Upper lobe of left lung (tissue), 6 donors: Measurements from ENCODE around the gene REN. TPM values are rescaled to one million over a fixed set of nuclear protein-coding genes. Genes with fewer than 3 reads are reported as not detected.

Experiments used
- ATAC-seq, 2 donors: fragments of 200-7000 bp; cut with Tn5 transposase; one replicate each; pipeline ENCODE4 v1.9.1; 2022; ENCODE audit warnings: mild to moderate bottlenecking in 2 of 2, moderate library complexity in 2 of 2; ENCODE audit not compliant: low FRiP score in 2 of 2
- DNase-seq, 2 donors: peaks; one replicate each; pipeline ENCODE4 v3.0.0-alpha.2; 2019 to 2020
- H3K27ac ChIP-seq, 4 donors: fragments of 200-600 bp; sonication (generic); one replicate each; pipeline ENCODE4 v1.5.1; 2016 to 2019
- H3K27me3 ChIP-seq, 4 donors: fragments of 200-600 bp; sonication (generic); one replicate each; pipeline ENCODE4 v1.5.1; 2017 to 2019
- H3K36me3 ChIP-seq, 4 donors: fragments of 200-600 bp; sonication (generic); one replicate each; pipeline ENCODE4 v1.5.1; 2016 to 2019
- H3K4me1 ChIP-seq, 4 donors: fragments of 200-600 bp; sonication (generic); one replicate each; pipeline ENCODE4 v1.5.1; 2018 to 2019
- H3K4me3 ChIP-seq, 4 donors: fragments of 200-600 bp; sonication (generic); one replicate each; pipeline ENCODE4 v1.5.1; 2017 to 2019; ENCODE audit warnings: mild to moderate bottlenecking in 2 of 4, moderate library complexity in 1 of 4
- H3K9me3 ChIP-seq, 4 donors: fragments of 200-600 bp; sonication (generic); one replicate each; pipeline ENCODE4 v1.5.1; 2018 to 2019
- CTCF ChIP-seq, 6 experiments: fragments of 450-650 bp in 4 of 6; fragments of 200-600 bp in 2 of 6; sonication (generic) in 2 of 6; IDR thresholded peaks; one replicate each; pipeline ENCODE4 v1.5.1; 2016 to 2019; ENCODE audit warnings: antibody characterized with exemption in 6 of 6
- EP300 ChIP-seq, 4 donors: sonication (generic); formaldehyde crosslinking; IDR thresholded peaks; one replicate each; pipeline ENCODE4 v1.5.1; 2017; ENCODE audit warnings: antibody characterized with exemption in 4 of 4, control low read depth in 2 of 4
- POLR2A ChIP-seq, 4 donors: fragments of 450-650 bp; IDR thresholded peaks; one replicate each; pipeline ENCODE4 v1.5.1; 2016 to 2017; ENCODE audit warnings: antibody characterized with exemption in 4 of 4, mild to moderate bottlenecking in 2 of 4
- POLR2AphosphoS5 ChIP-seq, 2 donors: sonication (generic); formaldehyde crosslinking; IDR thresholded peaks; one replicate each; pipeline ENCODE4 v1.5.1; 2017; ENCODE audit warnings: antibody characterized with exemption in 2 of 2
- WGBS, 2 donors: methylation state at CpG; one replicate each; pipeline ENCODE4 v1.1.5; 2017 to 2018; 5-methylcytosine and 5-hydroxymethylcytosine counted together
- total RNA-seq, 6 donors: library from RNA; depleted of rRNA in 4 of 6; stranded (reverse); fragments of >200 nt in 4 of 6; gene quantifications; one replicate each; pipeline versions ENCODE4 v1.1.0 to v1.2.1, GENCODE V29; 2016 to 2021
- donor health status: DM: no; HTN: no; CAD: no; lungs with moderate emphysema.
- donor health status: DM: no; HTN: yes; CAD: no; lungs with severe emphysema.

REN gene
- total RNA-seq, 6 donors from 2014 or later, result 0.64 to 0.76 (median 0.66) TPM; not detected in 3

DNA sequence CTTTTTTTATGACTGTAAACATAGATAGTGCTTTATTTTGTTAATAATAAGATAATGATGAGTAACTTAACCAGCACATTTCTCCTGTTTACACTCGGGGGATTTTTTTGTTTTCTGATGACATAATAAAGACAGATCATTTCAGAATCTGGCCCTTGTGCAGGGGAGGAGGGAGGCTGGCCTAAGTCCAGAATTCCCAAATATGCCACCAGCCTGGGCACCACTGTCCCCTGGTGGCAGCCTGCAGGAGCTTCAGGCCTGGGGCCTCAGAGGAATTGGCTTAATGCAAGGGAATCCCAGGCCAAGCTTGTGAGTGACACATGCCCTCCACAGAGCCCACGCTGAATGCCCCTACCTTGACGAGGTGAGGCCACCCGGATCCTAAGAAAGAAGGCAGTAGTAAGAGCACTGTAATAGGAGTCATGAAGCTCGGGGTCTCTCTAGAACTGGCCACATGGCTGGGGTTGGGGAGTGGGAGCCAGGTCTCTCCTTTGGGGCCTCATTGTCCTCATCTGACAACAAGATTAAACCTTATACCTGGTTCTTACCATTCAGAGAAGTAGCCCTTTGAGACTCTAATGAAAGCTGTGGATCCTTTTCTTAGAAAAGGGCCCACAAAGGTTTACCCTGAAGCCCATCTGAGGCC, 38.4 kb downstream of the REN start:
- 29 to 41% methylated on average over 5 of the region's 5 CpGs for WGBS, 2 donors

GRCh38 chr1:204126956-204127355, 39.2 kb downstream of the REN start:
- 29 to 69% methylated on average over 7 of the region's 7 CpGs for WGBS, 2 donors
- TF ChIP-seq CTCF (IDR thresholded peaks at IDR 0.05) (no peak), POLR2A (IDR thresholded peaks at IDR 0.05) (no peak), EP300 (IDR thresholded peaks at IDR 0.05) (no peak), POLR2AphosphoS5 (IDR thresholded peaks at IDR 0.05) (no peak)
- H3K4me1 ChIP-seq, result peaks cover 29 to 42% (median 38%) of the 10 kb centered on the region in 4 donors
- no peaks in the 10 kb centered on the region for H3K9me3 ChIP-seq
- H3K4me3 ChIP-seq, result no peak overlapping the region
- peak in 1 of 2 donors; percentile 15 for DNase-seq
- H3K36me3 ChIP-seq, result peaks cover 5 to 52% (median 39%) of the 10 kb centered on the region in 4 donors
- no peak for ATAC-seq
- no peaks in the 10 kb centered on the region for H3K27me3 ChIP-seq
- H3K27ac ChIP-seq, result peak overlapping the region; percentile 64 to 82 (median 75)

More for the DNA sequence above, 38.4 kb downstream of the REN start:
- Histone ChIP-seq H3K36me3 (peaks cover 0 to 44% (median 31%) of the 10 kb centered on the region in 4 donors), H3K27me3 (no peaks in the 10 kb centered on the region), H3K4me3 (no peak overlapping the region), H3K4me1 (peaks cover 29 to 42% (median 38%) of the 10 kb centered on the region in 4 donors), H3K9me3 (no peaks in the 10 kb centered on the region), H3K27ac (peak overlapping the region; percentile 64 to 82 (median 75))
- DNase-seq (peak in 1 of 2 donors; percentile 68), ATAC-seq (peak; percentile 43 to 56)
- TF ChIP-seq EP300 (IDR thresholded peaks at IDR 0.05) (peak in 1 of 4 donors; percentile 10), POLR2A (IDR thresholded peaks at IDR 0.05) (no peak), CTCF (IDR thresholded peaks at IDR 0.05) (peak; percentile 88 to 98 (median 94)), POLR2AphosphoS5 (IDR thresholded peaks at IDR 0.05) (peak; percentile 19 to 86)

- TF ChIP-seq POLR2A (IDR thresholded peaks at IDR 0.05) (no peak), CTCF (IDR thresholded peaks at IDR 0.05) (no peak), EP300 (IDR thresholded peaks at IDR 0.05) (no peak), POLR2AphosphoS5 (IDR thresholded peaks at IDR 0.05) (no peak)
- Histone ChIP-seq H3K27ac (peak overlapping the region; percentile 64 to 82 (median 75)), H3K27me3 (no peaks in the 10 kb centered on the region), H3K9me3 (no peaks in the 10 kb centered on the region), H3K4me1 (peaks cover 29 to 42% (median 38%) of the 10 kb centered on the region in 4 donors), H3K36me3 (peaks cover 7 to 58% (median 43%) of the 10 kb centered on the region in 4 donors), H3K4me3 (no peak overlapping the region)
- WGBS, 2 donors, result 57 to 70% methylated on average over 8 of the region's 8 CpGs
- DNase-seq (no peak), ATAC-seq (no peak)
Observed at GRCh38 chr1:204126386-204126785, 39.8 kb downstream of the REN start.

- Histone ChIP-seq H3K4me1 (peaks cover 29 to 42% (median 38%) of the 10 kb centered on the region in 4 donors), H3K9me3 (no peaks in the 10 kb centered on the region), H3K4me3 (no peak overlapping the region), H3K27me3 (no peaks in the 10 kb centered on the region), H3K36me3 (peaks cover 7 to 58% (median 45%) of the 10 kb centered on the region in 4 donors), H3K27ac (peak overlapping the region; percentile 35 to 82 (median 72))
- no peak for ATAC-seq
- no peak for TF ChIP-seq EP300 (IDR thresholded peaks at IDR 0.05)
- 88 to 96% methylated on average over 8 to 18 of the region's 18 CpGs for WGBS, 2 donors
- peak in 1 of 2 donors; percentile 75 for DNase-seq
Observed at GRCh38 chr1:204125759-204126351, 40.3 kb downstream of the REN start.

- H3K36me3 ChIP-seq, result peaks cover 7 to 66% (median 47%) of the 10 kb centered on the region in 4 donors
- H3K27ac ChIP-seq, result peak overlapping the region in 2 of 4 donors; percentile 69 to 79
- no peaks in the 10 kb centered on the region for H3K27me3 ChIP-seq
- peak in 1 of 2 donors; percentile 84 for DNase-seq
- no peak overlapping the region for H3K4me3 ChIP-seq
- 94 to 98% methylated on average over 6 to 22 of the region's 22 CpGs for WGBS, 2 donors
- TF ChIP-seq POLR2AphosphoS5 (IDR thresholded peaks at IDR 0.05), result no peak
- no peak for TF ChIP-seq CTCF (IDR thresholded peaks at IDR 0.05)
- no peak for TF ChIP-seq POLR2A (IDR thresholded peaks at IDR 0.05)
- TF ChIP-seq EP300 (IDR thresholded peaks at IDR 0.05), result no peak
- no peak for ATAC-seq
- H3K9me3 ChIP-seq, result no peaks in the 10 kb centered on the region
- peaks cover 29 to 38% (median 37%) of the 10 kb centered on the region in 4 donors for H3K4me1 ChIP-seq
Observed at GRCh38 chr1:204124639-204125038, 41.5 kb downstream of the REN start.
